Myocyte (in vitro differentiated cells): ENCODE measurements around the gene CDK17. TPM values are rescaled to one million over a fixed set of nuclear protein-coding genes. Genes with fewer than 3 reads are reported as not detected.

ENCODE experiments used
- DNase-seq: peaks from one replicate; pipeline ENCODE4 v3.0.0-alpha.2; 2012; ENCODE audit warnings: low read depth
- total RNA-seq: library from RNA; depleted of rRNA; stranded (reverse); fragments of >200 nt; gene quantifications from 2 replicates; pipeline ENCODE4 v1.2.3, GENCODE V29; 2014

Gene CDK17
- total RNA-seq, 1 donor from 2014 or later, result 73.5 TPM

GRCh38 chr12:96271469-96272199 is 128.6 kb downstream of the CDK17 start:
- no peak for DNase-seq

GRCh38 chr12:96266238-96266637 is 134.0 kb downstream of the CDK17 start:
- DNase-seq, result no peak

GRCh38 chr12:96265836-96266235 is 134.4 kb downstream of the CDK17 start:
- no peak for DNase-seq

GRCh38 chr12:96265400-96265799 is 134.8 kb downstream of the CDK17 start:
- DNase-seq, result no peak

GRCh38 chr12:96263449-96263902 is 136.8 kb downstream of the CDK17 start:
- DNase-seq, result no peak

GRCh38 chr12:96261557-96261956 is 138.7 kb downstream of the CDK17 start:
- DNase-seq, result no peak

GRCh38 chr12:96260644-96261043 is 139.6 kb downstream of the CDK17 start:
- DNase-seq, result no peak

- DNase-seq, result no peak
These were observed 140.0 kb downstream of the CDK17 start for GRCh38 chr12:96260231-96260630.

- DNase-seq, result peak; percentile 71
These were observed 141.9 kb downstream of the CDK17 start for GRCh38 chr12:96258104-96258961.

- no peak for DNase-seq
These were observed 142.6 kb downstream of the CDK17 start for GRCh38 chr12:96257550-96258103.

- DNase-seq, result peak; percentile 59
These were observed 143.4 kb downstream of the CDK17 start for GRCh38 chr12:96256672-96257361.

GRCh38 chr12:96255077-96255476 is 145.2 kb downstream of the CDK17 start:
- DNase-seq, result peak; percentile 77

- no peak for DNase-seq
These were observed 150.0 kb downstream of the CDK17 start for GRCh38 chr12:96250119-96250685.

GRCh38 chr12:96249196-96250118 is 150.8 kb downstream of the CDK17 start:
- DNase-seq, result no peak

GRCh38 chr12:96248136-96248931 is 151.9 kb downstream of the CDK17 start:
- no peak for DNase-seq

- no peak for DNase-seq
These were observed 152.7 kb downstream of the CDK17 start for GRCh38 chr12:96247563-96247962.

GRCh38 chr12:96246926-96247505 is 153.2 kb downstream of the CDK17 start:
- no peak for DNase-seq

GRCh38 chr12:96244826-96245225 is 155.4 kb downstream of the CDK17 start:
- DNase-seq, result no peak

GRCh38 chr12:96242597-96242996 is 157.6 kb downstream of the CDK17 start:
- DNase-seq, result no peak
